H4 (cell line): Measurements from ENCODE around the gene ATP1A3. TPM values are rescaled to one million over a fixed set of nuclear protein-coding genes. Genes with fewer than 3 reads are reported as not detected.

Experiments
- DNase-seq: peaks from one replicate; pipeline ENCODE4 v3.0.0-alpha.2; 2015; ENCODE audit warnings: low spot score
- total RNA-seq: library from RNA; depleted of rRNA; stranded (reverse); fragments of >200 nt; shearing (Covaris generic); gene quantifications from 2 replicates; pipeline ENCODE4 v1.2.3, GENCODE V29; 2014

ATP1A3 gene
- total RNA-seq, 1 experiment from 2014 or later: 2.1 TPM

GRCh38 chr19:41928754-41929535 is 65.1 kb downstream of the ATP1A3 start:
- no peak for DNase-seq

GRCh38 chr19:41928221-41928683 is 65.8 kb downstream of the ATP1A3 start, which contains the start of gene ERFL:
TSS of gene ERFL (minus strand) at chr19:41928449. CDS start at chr19:41912919, 15,530 bp downstream.
- no peak for DNase-seq

GRCh38 chr19:41927497-41928192 is 66.4 kb downstream of the ATP1A3 start:
- DNase-seq: no peak

GRCh38 chr19:41926763-41927496 is 67.1 kb downstream of the ATP1A3 start:
- no peak for DNase-seq

GRCh38 chr19:41926028-41926762 is 67.8 kb downstream of the ATP1A3 start:
- DNase-seq: no peak

- no peak for DNase-seq
These were observed 68.6 kb downstream of the ATP1A3 start for GRCh38 chr19:41925208-41926003.

- no peak for DNase-seq
These were observed 69.6 kb downstream of the ATP1A3 start for GRCh38 chr19:41924151-41925145.

- DNase-seq: no peak
These were observed 70.8 kb downstream of the ATP1A3 start for GRCh38 chr19:41923045-41923788.

GRCh38 chr19:41922585-41922984 is 71.4 kb downstream of the ATP1A3 start:
- DNase-seq: no peak

- no peak for DNase-seq
These were observed 72.2 kb downstream of the ATP1A3 start for GRCh38 chr19:41921577-41922576.

GRCh38 chr19:41920882-41921576 is 73.0 kb downstream of the ATP1A3 start:
- DNase-seq: no peak

- DNase-seq: no peak
These were observed 73.9 kb downstream of the ATP1A3 start for GRCh38 chr19:41919948-41920712.

GRCh38 chr19:41918653-41919244 is 75.3 kb downstream of the ATP1A3 start:
- no peak for DNase-seq

GRCh38 chr19:41918095-41918494 is 75.9 kb downstream of the ATP1A3 start:
- no peak for DNase-seq

GRCh38 chr19:41917676-41918075 is 76.4 kb downstream of the ATP1A3 start:
- DNase-seq: no peak
